Effector memory CD4-positive, alpha-beta T cell (primary cell): ENCODE measurements around the gene SEMA3F.

Source experiments
- DNase-seq, 3 donors: peaks; one replicate each; pipeline ENCODE4 v3.0.0-alpha.2; 2020
- H3K27ac ChIP-seq: 2 replicates; pipeline ENCODE4 v1.7.0; 2013; ENCODE audit warnings: mild to moderate bottlenecking, low read length, moderate library complexity; ENCODE audit not compliant: insufficient read depth, poor library complexity, severe bottlenecking
- H3K27me3 ChIP-seq: replicated peaks from 2 replicates; pipeline ENCODE4 v1.7.0; 2013; ENCODE audit warnings: mild to moderate bottlenecking, low read length; ENCODE audit not compliant: insufficient read depth, control insufficient read depth, poor library complexity, severe bottlenecking
- H3K36me3 ChIP-seq: 2 replicates; pipeline ENCODE4 v1.7.0; 2013; ENCODE audit warnings: mild to moderate bottlenecking, low read length, moderate library complexity; ENCODE audit not compliant: control insufficient read depth, insufficient read depth
- H3K4me1 ChIP-seq: 2 replicates; pipeline ENCODE4 v1.7.0; 2013; ENCODE audit warnings: low read length, mild to moderate bottlenecking; ENCODE audit not compliant: control insufficient read depth, insufficient read depth, poor library complexity, severe bottlenecking
- H3K4me3 ChIP-seq: 2 replicates; pipeline ENCODE4 v1.7.0; 2013; ENCODE audit warnings: low read length, low read depth, mild to moderate bottlenecking; ENCODE audit not compliant: insufficient read depth, poor library complexity, severe bottlenecking
- H3K9me3 ChIP-seq: 2 replicates; pipeline ENCODE4 v1.7.0; 2013; ENCODE audit warnings: mild to moderate bottlenecking, low read length, moderate library complexity; ENCODE audit not compliant: control insufficient read depth

Gene SEMA3F

GRCh38 chr3:50230794-50231125, 75.6 kb downstream of the SEMA3F start:
- Histone ChIP-seq H3K4me1 (peaks cover 15% of the 10 kb centered on the region), H3K27ac (no peak overlapping the region), H3K4me3 (no peak overlapping the region)

GRCh38 chr3:50231581-50231980, 76.5 kb downstream of the SEMA3F start:
- Histone ChIP-seq H3K36me3 (no peaks in the 10 kb centered on the region), H3K4me3 (no peak overlapping the region), H3K27ac (no peak overlapping the region), H3K4me1 (peaks cover 10% of the 10 kb centered on the region), H3K27me3 (no peaks in the 10 kb centered on the region), H3K9me3 (no peaks in the 10 kb centered on the region)
- no peak for DNase-seq

More at GRCh38 chr3:50230794-50231125, 75.6 kb downstream of the SEMA3F start:
- no peaks in the 10 kb centered on the region for H3K36me3 ChIP-seq
- H3K9me3 ChIP-seq: no peaks in the 10 kb centered on the region
- DNase-seq: no peak
- H3K27me3 ChIP-seq: no peaks in the 10 kb centered on the region

DNA sequence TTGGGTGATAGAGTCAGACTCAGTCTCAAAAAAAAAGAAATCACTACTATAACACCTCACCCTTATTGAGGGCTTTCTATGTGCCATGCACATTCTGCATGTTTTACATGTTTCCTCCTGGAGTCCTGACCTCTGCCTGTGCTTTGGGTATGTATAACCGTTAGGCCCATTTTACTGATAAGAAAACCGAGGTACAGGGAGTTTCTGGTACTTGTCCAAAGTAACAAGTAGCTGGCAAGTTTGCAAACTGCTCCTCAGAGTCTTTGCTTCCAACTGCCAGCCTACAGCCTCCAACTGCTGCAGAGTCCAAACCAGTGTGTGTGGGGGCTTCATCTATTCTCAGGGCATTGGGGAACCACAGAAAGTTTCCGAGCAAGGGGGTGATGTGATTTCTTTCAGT, 77.2 kb downstream of the SEMA3F start:
- Histone ChIP-seq H3K27me3 (no peaks in the 10 kb centered on the region), H3K27ac (no peak overlapping the region), H3K9me3 (no peaks in the 10 kb centered on the region), H3K36me3 (no peaks in the 10 kb centered on the region), H3K4me3 (no peak overlapping the region), H3K4me1 (peaks cover 5% of the 10 kb centered on the region)
- DNase-seq: no peak

- Histone ChIP-seq H3K9me3 (no peaks in the 10 kb centered on the region), H3K27me3 (no peaks in the 10 kb centered on the region), H3K36me3 (peaks cover under 1% of the 10 kb centered on the region), H3K27ac (no peak overlapping the region), H3K4me3 (no peak overlapping the region), H3K4me1 (peaks cover 2% of the 10 kb centered on the region)
- no peak for DNase-seq
Measured at GRCh38 chr3:50233176-50233575, 78.1 kb downstream of the SEMA3F start.

- H3K27ac ChIP-seq: peak within 1 kb of the TSS; percentile 80
- peak within 1 kb of the TSS; percentile 98 for H3K4me3 ChIP-seq
- H3K27me3 ChIP-seq: no peaks in the 10 kb centered on the region
- H3K4me1 ChIP-seq: peaks cover 27% of the 10 kb centered on the region
- DNase-seq: peak; percentile 98 to 99 (median 98)
- no peaks in the 10 kb centered on the region for H3K9me3 ChIP-seq
- peaks cover 4% of the 10 kb centered on the region for H3K36me3 ChIP-seq
Measured at GRCh38 chr3:50235716-50236483, 80.8 kb downstream of the SEMA3F start, which contains the start of gene GNAI2. GNAI2 (plus strand) TSS chr3:50236204; CDS start chr3:50236336, 132 bp downstream.

GRCh38 chr3:50236484-50237132, 81.5 kb downstream of the SEMA3F start:
- Histone ChIP-seq H3K4me1 (peaks cover 34% of the 10 kb centered on the region), H3K9me3 (no peaks in the 10 kb centered on the region), H3K4me3 (peak overlapping the region; percentile 98), H3K27ac (peak overlapping the region; percentile 80), H3K27me3 (no peaks in the 10 kb centered on the region), H3K36me3 (peaks cover 4% of the 10 kb centered on the region)
- no peak for DNase-seq

DNA sequence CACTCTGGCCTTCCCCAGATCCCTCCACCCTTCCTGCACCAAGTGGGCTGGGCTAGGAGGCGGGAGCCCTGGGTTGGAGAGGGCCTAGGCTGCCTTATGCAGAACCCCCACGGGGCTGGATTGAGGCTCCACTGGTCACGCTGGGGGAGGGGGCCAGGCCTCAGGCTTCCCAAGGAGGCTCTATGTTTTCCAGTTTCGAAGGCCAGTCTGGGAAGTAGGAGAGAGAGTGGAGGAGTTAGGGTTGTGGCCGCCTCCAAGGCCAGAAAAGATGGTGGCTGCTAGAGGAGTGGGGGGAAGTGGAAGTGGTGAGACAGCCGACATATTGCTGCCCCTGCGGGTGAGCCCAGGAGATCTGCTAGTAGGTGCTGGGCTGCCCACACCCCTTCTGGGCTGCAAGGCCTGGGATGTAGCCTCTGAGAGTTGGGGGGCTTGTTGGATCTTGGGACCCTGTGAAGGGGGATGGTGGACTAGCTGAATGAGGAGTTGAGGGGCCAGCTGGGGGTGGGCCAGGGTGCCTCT, 82.1 kb downstream of the SEMA3F start:
- Histone ChIP-seq H3K36me3 (peaks cover 4% of the 10 kb centered on the region), H3K9me3 (no peaks in the 10 kb centered on the region), H3K4me3 (peak overlapping the region; percentile 98), H3K4me1 (peaks cover 40% of the 10 kb centered on the region), H3K27ac (peak overlapping the region; percentile 80), H3K27me3 (no peaks in the 10 kb centered on the region)
- no peak for DNase-seq

DNA sequence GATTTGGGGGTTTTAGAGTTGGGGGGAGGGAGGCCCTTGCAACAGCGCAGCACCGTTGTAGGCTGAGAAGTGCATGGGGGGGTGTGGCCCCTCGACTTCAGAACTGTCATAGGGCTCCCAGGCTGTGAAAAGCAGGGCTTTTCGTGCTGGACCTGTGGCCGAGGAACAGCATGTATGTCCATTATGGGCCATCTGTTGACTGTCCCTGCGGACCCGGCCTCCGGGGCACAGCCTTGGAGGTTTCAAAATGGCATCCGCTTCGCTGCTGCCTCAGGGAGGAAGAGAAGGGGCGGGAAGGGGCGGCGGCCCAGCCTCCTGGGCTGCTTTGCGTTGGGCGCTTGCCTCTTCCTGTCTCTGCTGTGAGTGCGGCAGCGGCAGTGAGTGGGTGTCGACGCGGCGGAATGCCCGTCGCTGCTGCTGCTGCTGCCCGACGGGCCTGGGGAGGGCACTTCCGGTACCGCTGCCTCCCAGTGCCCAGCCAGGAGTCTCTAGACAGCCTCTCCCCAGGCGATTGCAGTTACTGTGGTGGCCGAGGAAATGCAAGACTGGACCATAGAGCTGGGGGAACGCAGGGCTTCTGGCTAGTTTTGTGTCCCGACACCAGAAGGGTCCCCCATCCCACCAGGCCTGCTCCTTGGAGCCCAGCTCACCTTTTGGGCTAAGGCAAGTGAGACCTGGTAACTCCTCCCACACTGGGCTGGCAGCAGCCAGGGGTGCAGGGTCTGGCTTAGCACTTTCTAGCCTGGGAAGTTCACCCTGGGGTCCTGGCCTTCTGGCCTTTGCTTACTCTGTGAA, 82.8 kb downstream of the SEMA3F start:
- DNase-seq: peak; percentile 74 to 82 (median 78)
- Histone ChIP-seq H3K27me3 (no peaks in the 10 kb centered on the region), H3K27ac (peak overlapping the region; percentile 80), H3K36me3 (peaks cover 4% of the 10 kb centered on the region), H3K9me3 (no peaks in the 10 kb centered on the region), H3K4me3 (peak overlapping the region; percentile 98), H3K4me1 (peaks cover 48% of the 10 kb centered on the region)

DNA sequence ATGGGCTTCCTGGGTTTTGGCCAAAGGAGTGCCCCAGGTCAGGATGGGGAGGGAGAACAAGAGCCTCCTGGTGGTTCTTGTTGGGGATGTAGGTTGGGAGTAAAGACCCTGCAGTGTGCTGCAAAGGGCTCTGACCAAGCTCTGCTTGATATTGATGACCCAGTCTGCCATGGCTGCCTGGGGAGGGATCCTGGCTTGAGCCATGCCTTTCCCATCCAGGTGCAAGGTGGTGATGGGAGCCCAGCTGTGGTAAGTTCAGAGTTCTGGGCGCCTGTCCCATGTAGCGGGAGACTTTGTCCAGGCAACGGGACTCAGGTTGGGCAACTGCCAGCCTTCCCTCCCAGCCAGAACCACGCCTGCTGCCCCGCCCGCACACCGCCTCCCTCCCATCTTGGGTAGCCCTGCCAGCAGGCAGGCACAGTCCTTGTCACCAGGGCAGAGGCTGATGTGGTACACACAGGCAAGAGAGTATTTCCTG, 83.5 kb downstream of the SEMA3F start:
- Histone ChIP-seq H3K4me3 (peak overlapping the region; percentile 98), H3K27ac (peak overlapping the region; percentile 80), H3K27me3 (no peaks in the 10 kb centered on the region), H3K9me3 (no peaks in the 10 kb centered on the region), H3K36me3 (peaks cover 4% of the 10 kb centered on the region), H3K4me1 (peaks cover 54% of the 10 kb centered on the region)
- DNase-seq: no peak
